ENCODE measurements around the gene MORC3. TPM values are rescaled to one million over a fixed set of nuclear protein-coding genes. Genes with fewer than 3 reads are reported as not detected.
A peak's percentile ranks its signal among the peaks of the same experiment; 100 is the strongest.
"Not testable (repeated sequence)": the region's sequence is repeated elsewhere in the genome, so short reads cannot be mapped to it uniquely, and the experiment has no call there.

MORC3 gene
- total RNA-seq, 1 experiment from 2014 or later = 35.4 TPM

DNA sequence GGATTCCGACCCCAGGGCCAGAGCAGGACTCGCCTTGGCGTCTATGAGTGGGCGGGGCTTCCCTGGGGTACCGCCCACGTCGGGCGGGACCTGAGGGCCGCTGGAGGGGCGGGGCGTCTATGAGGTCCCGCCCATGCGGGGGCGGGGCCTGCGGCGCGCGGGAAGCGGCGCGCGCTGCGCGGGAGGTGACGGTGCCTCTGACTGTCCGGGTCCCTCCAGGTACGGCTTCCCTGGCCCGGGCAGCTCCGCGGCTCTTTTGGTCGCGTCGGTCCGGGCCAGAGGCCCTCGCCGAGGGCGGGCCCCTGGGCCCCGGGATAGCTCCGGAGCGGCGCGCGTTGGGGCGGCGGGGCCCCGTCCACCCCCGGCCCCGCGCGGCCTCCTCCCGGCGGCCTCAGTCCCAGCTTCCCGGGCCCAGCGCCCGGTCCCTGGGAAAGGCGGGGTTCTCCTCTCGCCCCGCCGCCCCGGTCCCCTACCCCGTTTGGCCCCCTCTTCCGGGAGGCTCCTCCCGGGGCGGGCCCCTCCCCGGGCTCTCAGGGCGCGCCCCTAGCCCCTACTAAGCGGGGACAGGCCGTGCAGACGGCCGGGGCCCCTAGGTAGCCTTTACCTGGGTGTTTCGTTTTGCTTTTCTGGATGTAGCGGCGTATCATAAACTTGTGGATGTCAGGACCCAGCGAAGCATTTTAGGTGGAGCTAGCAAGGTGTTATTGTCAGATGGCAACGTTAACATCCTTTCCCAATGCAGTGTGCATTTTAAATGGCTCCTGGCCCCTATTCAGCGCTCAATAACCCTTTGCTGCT, 65.4 kb downstream of the MORC3 start, which contains the start of gene CHAF1B:
Gene CHAF1B, plus strand, starts transcription at position 160 of the 798 bp plus-strand sequence. CDS start 745 bp downstream, outside the sequence.
- H3K9me3 ChIP-seq (replicated peaks) = no peaks in the 10 kb centered on the region
- peaks cover 27% of the 10 kb centered on the region for H3K36me3 ChIP-seq
- DNase-seq (ENCODE audit: low read depth in 1 of 2, low spot score in 2 of 2) = peak; percentile 77 to 81
- H3K4me3 ChIP-seq = peak within 1 kb of the TSS; percentile 84
- no peaks in the 10 kb centered on the region for H3K27me3 ChIP-seq (replicated peaks)
- H3K27ac ChIP-seq = peak within 1 kb of the TSS; percentile 65
- H3K4me1 ChIP-seq (replicated peaks) = peaks cover 7% of the 10 kb centered on the region

DNA sequence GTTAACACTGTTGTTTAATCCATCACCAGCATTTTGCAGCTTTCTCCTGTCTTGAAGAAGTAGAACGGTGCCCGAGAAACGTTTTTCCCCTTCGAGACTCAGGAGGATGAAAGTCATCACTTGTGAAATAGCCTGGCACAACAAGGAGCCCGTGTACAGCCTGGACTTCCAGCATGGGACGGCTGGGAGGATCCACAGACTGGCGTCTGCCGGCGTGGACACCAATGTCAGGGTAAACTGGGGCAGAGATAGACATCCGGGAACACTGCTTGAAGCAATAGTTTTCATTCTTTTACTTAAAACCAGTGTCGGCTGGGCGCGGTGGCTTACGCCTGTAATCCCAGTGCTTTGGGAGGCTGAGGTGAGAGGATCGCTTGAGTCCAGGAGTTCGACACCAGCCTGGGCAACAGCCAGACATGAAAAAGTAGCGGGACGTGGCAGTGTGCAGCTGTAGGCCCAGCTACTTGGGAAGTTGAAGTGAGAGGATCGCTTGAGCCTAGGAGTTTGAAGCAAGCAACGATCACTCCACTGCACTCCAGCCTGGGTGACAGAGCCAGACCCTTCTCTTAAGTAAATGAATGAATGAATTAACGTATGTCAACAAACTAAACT, 66.1 kb downstream of the MORC3 start:
- Histone ChIP-seq H3K36me3 (peaks cover 29% of the 10 kb centered on the region), H3K4me1 (replicated peaks) (peaks cover 7% of the 10 kb centered on the region), H3K27me3 (replicated peaks) (no peaks in the 10 kb centered on the region), H3K27ac (peak overlapping the region; percentile 65; the same call in 1 of the 2 replicates), H3K4me3 (peak overlapping the region; percentile 84), H3K9me3 (replicated peaks) (no peaks in the 10 kb centered on the region)
- no peak for DNase-seq (ENCODE audit: low read depth in 1 of 2, low spot score in 2 of 2)

DNA sequence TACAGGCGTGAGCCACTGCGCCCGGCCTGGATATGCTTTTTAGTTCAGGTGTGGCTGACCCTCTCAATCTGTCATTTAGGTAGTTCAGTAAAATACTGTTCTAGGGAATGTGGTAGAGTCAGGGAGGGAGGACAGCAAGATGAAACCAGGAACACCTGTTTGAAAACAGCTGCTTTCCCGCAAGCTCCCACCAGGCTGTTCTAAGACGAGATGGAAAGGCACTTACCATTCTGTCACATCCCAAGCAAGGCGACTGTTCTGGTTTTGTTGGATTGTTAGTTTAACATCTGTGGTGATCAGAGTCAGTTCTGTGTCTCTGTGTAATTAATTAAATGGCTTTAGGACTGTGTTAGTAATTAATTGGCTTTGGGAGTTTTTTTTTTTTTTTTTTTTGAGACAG, 68.1 kb downstream of the MORC3 start:
- DNase-seq (ENCODE audit: low read depth in 1 of 2, low spot score in 2 of 2) = no peak
- H3K27me3 ChIP-seq (replicated peaks) = no peaks in the 10 kb centered on the region
- H3K36me3 ChIP-seq = peaks cover 32% of the 10 kb centered on the region
- H3K4me3 ChIP-seq = no peak overlapping the region
- H3K27ac ChIP-seq = no peak overlapping the region
- H3K9me3 ChIP-seq (replicated peaks) = no peaks in the 10 kb centered on the region
- H3K4me1 ChIP-seq (replicated peaks) = peaks cover 7% of the 10 kb centered on the region

- no peaks in the 10 kb centered on the region for H3K9me3 ChIP-seq (replicated peaks)
- no peak overlapping the region for H3K27ac ChIP-seq
- no peak for DNase-seq (ENCODE audit: low read depth in 1 of 2, low spot score in 2 of 2)
- H3K4me3 ChIP-seq = no peak overlapping the region
- H3K36me3 ChIP-seq = peaks cover 34% of the 10 kb centered on the region
- no peaks in the 10 kb centered on the region for H3K27me3 ChIP-seq (replicated peaks)
- H3K4me1 ChIP-seq (replicated peaks) = peaks cover 7% of the 10 kb centered on the region
Measured at GRCh38 chr21:36388835-36389234, 68.8 kb downstream of the MORC3 start.

- not testable (repeated sequence) for H3K4me1 ChIP-seq (replicated peaks); DNase-seq (ENCODE audit: low read depth in 1 of 2, low spot score in 2 of 2); H3K27me3 ChIP-seq (replicated peaks)
Measured at GRCh38 chr21:36391649-36392048, 71.7 kb downstream of the MORC3 start.

GRCh38 chr21:36395353-36396111, 75.5 kb downstream of the MORC3 start:
- Histone ChIP-seq H3K27ac (no peak overlapping the region), H3K4me3 (no peak overlapping the region), H3K9me3 (replicated peaks) (no peaks in the 10 kb centered on the region), H3K27me3 (replicated peaks) (no peaks in the 10 kb centered on the region), H3K4me1 (replicated peaks) (no peaks in the 10 kb centered on the region), H3K36me3 (peaks cover 46% of the 10 kb centered on the region)
- DNase-seq (ENCODE audit: low read depth in 1 of 2, low spot score in 2 of 2) = no peak

More at GRCh38 chr21:36391649-36392048, 71.7 kb downstream of the MORC3 start:
- H3K27ac ChIP-seq; H3K4me3 ChIP-seq; H3K9me3 ChIP-seq (replicated peaks): not testable (repeated sequence)
- H3K36me3 ChIP-seq = peaks cover 41% of the 10 kb centered on the region

GRCh38 chr21:36396325-36396724, 76.3 kb downstream of the MORC3 start:
- Histone ChIP-seq H3K36me3 (peaks cover 49% of the 10 kb centered on the region), H3K9me3 (replicated peaks) (no peaks in the 10 kb centered on the region), H3K27ac (no peak overlapping the region), H3K27me3 (replicated peaks) (no peaks in the 10 kb centered on the region), H3K4me1 (replicated peaks) (no peaks in the 10 kb centered on the region), H3K4me3 (no peak overlapping the region)
- no peak for DNase-seq (ENCODE audit: low read depth in 1 of 2, low spot score in 2 of 2)

GRCh38 chr21:36396971-36397370, 77.0 kb downstream of the MORC3 start:
- Histone ChIP-seq H3K4me3 (no peak overlapping the region), H3K4me1 (replicated peaks) (no peaks in the 10 kb centered on the region), H3K27ac (no peak overlapping the region), H3K27me3 (replicated peaks) (no peaks in the 10 kb centered on the region), H3K36me3 (peaks cover 50% of the 10 kb centered on the region), H3K9me3 (replicated peaks) (no peaks in the 10 kb centered on the region)
- DNase-seq (ENCODE audit: low read depth in 1 of 2, low spot score in 2 of 2) = no peak

DNA sequence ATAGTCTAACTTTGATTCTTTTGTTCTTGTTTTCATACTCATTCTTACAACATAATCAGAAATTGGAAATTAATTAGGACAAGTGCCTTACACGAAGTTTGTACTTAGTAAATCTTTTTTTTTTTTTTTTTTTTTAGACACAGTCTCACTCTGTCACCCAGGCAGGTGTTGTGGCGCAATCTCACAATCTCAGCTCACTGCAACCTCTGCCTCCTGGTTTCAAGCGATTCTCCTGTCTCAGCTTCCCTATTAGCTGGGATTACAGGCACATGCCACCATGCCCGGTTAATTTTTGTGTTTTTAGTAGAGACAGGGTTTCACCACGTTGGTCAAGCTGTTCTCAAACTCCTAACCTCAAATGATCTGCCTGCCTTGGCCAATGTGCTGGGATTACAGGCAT, 77.6 kb downstream of the MORC3 start:
- H3K36me3 ChIP-seq = peaks cover 55% of the 10 kb centered on the region
- H3K27ac ChIP-seq = no peak overlapping the region
- no peaks in the 10 kb centered on the region for H3K4me1 ChIP-seq (replicated peaks)
- H3K27me3 ChIP-seq (replicated peaks) = no peaks in the 10 kb centered on the region
- no peak for DNase-seq (ENCODE audit: low read depth in 1 of 2, low spot score in 2 of 2)
- no peak overlapping the region for H3K4me3 ChIP-seq
- H3K9me3 ChIP-seq (replicated peaks) = no peaks in the 10 kb centered on the region

GRCh38 chr21:36399736-36400135, 79.7 kb downstream of the MORC3 start:
- H3K4me1 ChIP-seq (replicated peaks); H3K27me3 ChIP-seq (replicated peaks); H3K27ac ChIP-seq; H3K9me3 ChIP-seq (replicated peaks); DNase-seq (ENCODE audit: low read depth in 1 of 2, low spot score in 2 of 2); H3K4me3 ChIP-seq: not testable (repeated sequence)
- H3K36me3 ChIP-seq = peaks cover 56% of the 10 kb centered on the region

DNA sequence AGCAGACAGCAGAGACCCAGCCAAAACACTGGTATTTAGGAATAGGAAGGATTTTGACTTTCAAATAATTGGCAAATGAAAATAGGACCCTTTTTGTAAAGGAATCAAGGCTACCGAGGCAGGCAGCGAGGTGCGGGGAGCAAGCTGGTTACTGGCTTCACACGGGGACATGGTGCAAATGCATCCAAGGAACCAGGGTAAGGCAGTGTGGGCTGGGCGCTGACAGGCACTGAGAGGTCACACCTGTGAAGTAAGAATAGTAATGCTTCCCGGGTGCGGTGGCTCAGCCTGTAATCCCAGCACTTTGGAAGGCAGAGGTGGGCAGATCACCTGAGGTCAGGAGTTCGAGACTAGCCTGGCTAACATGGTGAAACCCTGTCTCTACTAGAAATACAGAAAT, 80.7 kb downstream of the MORC3 start:
- Histone ChIP-seq H3K4me1 (replicated peaks) (no peaks in the 10 kb centered on the region), H3K4me3 (no peak overlapping the region), H3K9me3 (replicated peaks) (no peaks in the 10 kb centered on the region), H3K36me3 (peaks cover 53% of the 10 kb centered on the region), H3K27me3 (replicated peaks) (no peaks in the 10 kb centered on the region), H3K27ac (no peak overlapping the region)
- no peak for DNase-seq (ENCODE audit: low read depth in 1 of 2, low spot score in 2 of 2)

DNA sequence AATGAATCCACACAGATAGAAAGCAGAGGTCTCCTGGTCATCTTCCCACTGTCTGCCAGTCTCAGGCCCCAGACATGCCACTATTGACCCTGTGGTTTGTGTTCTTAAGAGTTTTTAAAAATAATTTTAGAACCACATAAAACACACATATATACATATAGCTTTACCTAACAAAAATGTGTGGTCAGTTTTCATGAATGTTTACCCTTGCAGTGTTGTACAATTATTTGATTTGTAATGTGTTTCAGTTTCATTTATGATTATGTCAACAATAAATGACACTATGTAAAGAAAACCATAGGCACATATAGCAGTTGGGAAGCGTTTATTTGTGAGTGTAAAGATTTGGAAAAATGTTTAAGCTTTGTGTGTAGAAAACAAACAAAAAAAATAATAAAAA, 82.3 kb downstream of the MORC3 start:
- no peak overlapping the region for H3K4me3 ChIP-seq
- H3K9me3 ChIP-seq (replicated peaks) = no peaks in the 10 kb centered on the region
- H3K27ac ChIP-seq = no peak overlapping the region
- peaks cover 57% of the 10 kb centered on the region for H3K36me3 ChIP-seq
- H3K4me1 ChIP-seq (replicated peaks) = no peaks in the 10 kb centered on the region
- no peaks in the 10 kb centered on the region for H3K27me3 ChIP-seq (replicated peaks)
- no peak for DNase-seq (ENCODE audit: low read depth in 1 of 2, low spot score in 2 of 2)

GRCh38 chr21:36403713-36404112, 83.7 kb downstream of the MORC3 start:
- Histone ChIP-seq H3K36me3 (peaks cover 54% of the 10 kb centered on the region), H3K9me3 (replicated peaks) (no peaks in the 10 kb centered on the region), H3K4me1 (replicated peaks) (no peaks in the 10 kb centered on the region), H3K27me3 (replicated peaks) (no peaks in the 10 kb centered on the region), H3K4me3 (no peak overlapping the region), H3K27ac (no peak overlapping the region)
- no peak for DNase-seq (ENCODE audit: low read depth in 1 of 2, low spot score in 2 of 2)

DNA sequence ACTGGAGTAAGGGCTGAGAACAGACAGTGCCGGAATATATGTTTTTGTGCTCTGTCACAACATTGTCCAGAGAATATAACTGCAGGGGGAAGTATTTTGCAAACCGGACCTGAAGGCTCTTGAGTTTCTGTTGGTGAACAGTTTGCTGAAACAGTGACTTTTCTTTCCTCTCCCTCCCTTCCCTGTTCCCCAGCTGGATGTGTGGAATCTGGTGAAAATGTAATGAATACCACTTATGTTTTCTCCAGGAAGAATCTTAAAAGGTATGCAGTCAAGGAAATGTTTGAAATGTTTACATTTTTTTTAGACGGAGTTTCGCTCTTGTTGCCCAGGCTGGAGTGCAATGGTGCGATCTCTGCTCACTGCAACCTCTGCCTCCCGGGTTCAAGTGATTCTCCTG, 88.6 kb downstream of the MORC3 start:
- DNase-seq (ENCODE audit: low read depth in 1 of 2, low spot score in 2 of 2) = no peak
- H3K36me3 ChIP-seq = peaks cover 44% of the 10 kb centered on the region
- no peak overlapping the region for H3K27ac ChIP-seq
- no peaks in the 10 kb centered on the region for H3K4me1 ChIP-seq (replicated peaks)
- no peak overlapping the region for H3K4me3 ChIP-seq
- H3K27me3 ChIP-seq (replicated peaks) = no peaks in the 10 kb centered on the region
- H3K9me3 ChIP-seq (replicated peaks) = no peaks in the 10 kb centered on the region
